Measurements from ENCODE around the gene DISC1. TPM values are rescaled to one million over a fixed set of nuclear protein-coding genes. Genes with fewer than 3 reads are reported as not detected.
A peak's percentile ranks its signal among the peaks of the same experiment; 100 is the strongest.

The DISC1 gene
- 13.6 TPM for total RNA-seq
- long read RNA-seq, partial matches to known transcripts = 1 of 7 reads
- long read RNA-seq, other reads (novel, unspliced or antisense) = 6 of 7 reads

GRCh38 chr1:231626535-231626950 lies at the start of gene DISC1:
Gene DISC1, plus strand, starts transcription at chr1:231626790. Its CDS starts 78 bp downstream, at chr1:231626868.
- peak; percentile 89 for DNase-seq
- peak within 1 kb of the TSS; percentile 81 for H3K4me3 ChIP-seq
- peak; percentile 91 to 95 for ATAC-seq

GRCh38 chr1:231576804-231577718 lies 49.5 kb upstream of the DISC1 start:
- TF ChIP-seq CTCF (IDR thresholded peaks at IDR 0.05) = no peak

More at GRCh38 chr1:231626535-231626950, at the start of gene DISC1:
- Histone ChIP-seq H3K36me3 (no peaks in the 10 kb centered on the region), H3K4me1 (peaks cover 11% of the 10 kb centered on the region), H3K27me3 (ENCODE audit: low read depth) (no peaks in the 10 kb centered on the region), H3K9me3 (no peaks in the 10 kb centered on the region), H3K27ac (peak within 1 kb of the TSS; percentile 89)
- intact Hi-C loops (cut with DNase I) = no loop called here
- no peak for TF ChIP-seq CTCF (IDR thresholded peaks at IDR 0.05)

DNA sequence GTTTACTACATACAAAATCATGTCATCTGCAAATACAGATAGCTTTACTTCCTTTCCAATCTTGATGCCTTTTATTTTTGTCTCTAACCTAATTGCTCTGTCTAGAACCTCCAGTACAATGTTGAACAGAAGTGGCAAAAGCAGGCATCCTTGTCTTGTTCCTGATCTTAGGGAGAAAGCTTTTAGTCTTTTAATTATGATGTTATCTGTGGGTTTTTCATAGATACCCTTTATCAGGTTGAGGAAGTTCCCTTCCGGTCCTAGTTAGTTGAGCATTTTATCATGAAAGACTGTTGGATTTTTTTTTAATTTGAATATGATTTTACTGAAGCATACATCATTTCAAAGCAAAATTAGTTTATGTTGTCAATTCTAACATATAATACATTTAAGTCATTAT lies 45.7 kb upstream of the DISC1 start:
- intact Hi-C loops (cut with DNase I) = no loop called here

More at GRCh38 chr1:231576804-231577718, 49.5 kb upstream of the DISC1 start:
- H3K9me3 ChIP-seq = no peaks in the 10 kb centered on the region
- no peak overlapping the region for H3K4me3 ChIP-seq
- no peaks in the 10 kb centered on the region for H3K36me3 ChIP-seq
- H3K27me3 ChIP-seq (ENCODE audit: low read depth) = no peaks in the 10 kb centered on the region
- ATAC-seq (peak in 1 of 2 donors; percentile 50), DNase-seq (no peak)
- no peaks in the 10 kb centered on the region for H3K4me1 ChIP-seq
- no peak overlapping the region for H3K27ac ChIP-seq
- intact Hi-C loops (cut with DNase I) = no loop called here

GRCh38 chr1:231581859-231582258 lies 44.7 kb upstream of the DISC1 start:
- no peaks in the 10 kb centered on the region for H3K27me3 ChIP-seq (ENCODE audit: low read depth)
- no peak for DNase-seq
- H3K27ac ChIP-seq = no peak overlapping the region
- H3K4me3 ChIP-seq = no peak overlapping the region
- ATAC-seq = no peak
- H3K9me3 ChIP-seq = no peaks in the 10 kb centered on the region
- TF ChIP-seq CTCF (IDR thresholded peaks at IDR 0.05) = no peak
- H3K36me3 ChIP-seq = no peaks in the 10 kb centered on the region
- intact Hi-C loops (cut with DNase I) = no loop called here
- no peaks in the 10 kb centered on the region for H3K4me1 ChIP-seq

More for the DNA sequence above, 45.7 kb upstream of the DISC1 start:
- Histone ChIP-seq H3K4me3 (no peak overlapping the region), H3K27ac (no peak overlapping the region), H3K36me3 (no peaks in the 10 kb centered on the region), H3K4me1 (no peaks in the 10 kb centered on the region), H3K9me3 (no peaks in the 10 kb centered on the region), H3K27me3 (ENCODE audit: low read depth) (no peaks in the 10 kb centered on the region)
- no peak for ATAC-seq
- no peak for TF ChIP-seq CTCF (IDR thresholded peaks at IDR 0.05)
- no peak for DNase-seq

DNA sequence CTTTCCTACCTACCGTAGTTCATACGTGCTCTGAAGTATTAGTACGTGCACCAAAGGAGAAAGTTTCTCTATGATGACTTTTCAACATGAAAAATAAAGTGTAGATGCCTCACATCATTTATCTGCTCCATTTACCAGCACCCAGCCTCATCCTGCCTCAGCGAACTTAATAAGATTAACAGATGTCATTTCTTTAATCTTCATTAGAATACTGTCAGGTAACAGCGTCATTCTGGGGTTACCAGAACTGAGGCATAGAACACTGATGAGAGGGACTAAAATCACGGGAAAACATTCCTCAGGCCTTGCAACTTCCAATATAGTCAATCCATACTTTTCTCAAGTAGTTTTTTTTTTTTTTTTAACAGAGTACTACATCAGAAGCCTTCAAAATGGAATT lies 43.2 kb upstream of the DISC1 start:
- no peak for ATAC-seq
- intact Hi-C loops (cut with DNase I) = no loop called here
- H3K27ac ChIP-seq = no peak overlapping the region
- no peaks in the 10 kb centered on the region for H3K9me3 ChIP-seq
- no peak for TF ChIP-seq CTCF (IDR thresholded peaks at IDR 0.05)
- no peaks in the 10 kb centered on the region for H3K27me3 ChIP-seq (ENCODE audit: low read depth)
- DNase-seq = no peak
- H3K36me3 ChIP-seq = no peaks in the 10 kb centered on the region
- H3K4me1 ChIP-seq = no peaks in the 10 kb centered on the region
- no peak overlapping the region for H3K4me3 ChIP-seq

Measured in lower lobe of right lung (tissue), 2 donors.